GM12878 (cell line): ENCODE measurements around the gene UNC93A. TPM values are rescaled to one million over a fixed set of nuclear protein-coding genes. Genes with fewer than 3 reads are reported as not detected.

Experiments
- ATAC-seq: fragments of 200-7000 bp; cut with Tn5 transposase; 3 replicates; pipeline ENCODE4 v1.9.1; 2020; ENCODE audit warnings: mild to moderate bottlenecking, moderate library complexity
- BruUV-seq: library from RNA; stranded (reverse); fragments of 400-500 nt; replicated peaks from 2 replicates; lab custom pipeline; 2021; lab: Mats Ljungman, UMichigan
- CTCF ChIA-PET: fragments of 300-600 bp; sonication (Branson Sonifier 250); formaldehyde crosslinking; extraction: SDS; loops from one replicate; lab custom pipeline; 2021; ENCODE audit warnings: inconsistent platforms; lab: Yijun Ruan, JAX
- POLR2A ChIA-PET: fragments of 350-600 bp; formaldehyde crosslinking; extraction: SDS; loops from one replicate; lab custom pipeline; 2021; ENCODE audit warnings: inconsistent platforms; lab: Charles Lee
- RAD21 ChIA-PET: fragments of 300-600 bp; sonication (Branson Sonifier 250); formaldehyde crosslinking; loops from one replicate; lab custom pipeline; 2023; ENCODE audit warnings: antibody characterized with exemption; ENCODE audit not compliant: unreplicated experiment; lab: Charles Lee
- SMC1A ChIA-PET: fragments of 300-600 bp; sonication (Branson Sonifier 250); formaldehyde crosslinking; loops from one replicate; lab custom pipeline; 2023; ENCODE audit not compliant: unreplicated experiment, uncharacterized antibody; lab: Charles Lee
- DNase-seq: peaks from one replicate; pipeline ENCODE4 v3.0.0-alpha.2; 2011; ENCODE audit warnings: low read depth, low spot score
- FAIRE-seq: peaks from 3 replicates; lab custom pipeline; 2011; peaks lifted over from hg19 to GRCh38; lab: Jason Lieb, UNC
- H2AFZ ChIP-seq: 2 replicates; pipeline ENCODE4 v1.6.0; 2011; ENCODE audit warnings: low read depth, low read length, control low read depth; ENCODE audit not compliant: control insufficient read depth
- H3K27ac ChIP-seq: 2 replicates; pipeline ENCODE4 v1.5.1; 2011; ENCODE audit warnings: control low read depth; ENCODE audit not compliant: control insufficient read depth, insufficient read depth
- H3K27me3 ChIP-seq, 2 experiments: replicated peaks in 1 of 2; 2 replicates each; pipeline versions ENCODE4 v1.6.0 to v1.6.1; 2011; ENCODE audit warnings: low read length in 1 of 2; ENCODE audit not compliant: control insufficient read depth in 2 of 2, insufficient read depth in 2 of 2
- H3K36me3 ChIP-seq, 2 experiments: 2 replicates each; pipeline ENCODE4 v1.5.1; 2011; ENCODE audit warnings: low read length in 1 of 2; ENCODE audit not compliant: control insufficient read depth in 2 of 2, insufficient read depth in 2 of 2
- H3K4me1 ChIP-seq: 2 replicates; pipeline ENCODE4 v1.6.1; 2011; ENCODE audit warnings: mild to moderate bottlenecking, low read length, moderate library complexity, mixed read lengths; ENCODE audit not compliant: control insufficient read depth, insufficient read depth
- H3K4me2 ChIP-seq: 2 replicates; pipeline ENCODE4 v1.6.0; 2011; ENCODE audit warnings: control low read depth; ENCODE audit not compliant: control insufficient read depth, insufficient read depth
- H3K4me3 ChIP-seq: fragments of 200-600 bp; sonication (generic); 2 replicates; pipeline ENCODE4 v1.5.1; 2016
- H3K79me2 ChIP-seq: 2 replicates; pipeline ENCODE4 v1.6.0; 2011; ENCODE audit warnings: low read length; ENCODE audit not compliant: control insufficient read depth, insufficient read depth
- H3K9ac ChIP-seq: 2 replicates; pipeline ENCODE4 v1.8.0; 2011; ENCODE audit warnings: low read length, control low read depth, mixed read lengths; ENCODE audit not compliant: control insufficient read depth, insufficient read depth
- H3K9me3 ChIP-seq: replicated peaks from 3 replicates; pipeline ENCODE4 v1.5.1; 2011; ENCODE audit warnings: mild to moderate bottlenecking, low read length; ENCODE audit not compliant: control insufficient read depth, insufficient read depth
- H4K20me1 ChIP-seq: 2 replicates; pipeline ENCODE4 v1.6.0; 2011; ENCODE audit not compliant: control insufficient read depth, insufficient read depth
- ATF3 ChIP-seq: IDR thresholded peaks from 2 replicates; pipeline ENCODE4 v1.6.1; 2011; ENCODE audit warnings: low read depth, mild to moderate bottlenecking, low read length, moderate library complexity, borderline replicate concordance; ENCODE audit errors: extremely low read depth
- CBFB ChIP-seq: IDR thresholded peaks from 2 replicates; pipeline ENCODE4 v1.6.1; 2016; ENCODE audit warnings: antibody characterized with exemption, low read depth
- E2F4 ChIP-seq: IDR thresholded peaks from 2 replicates; pipeline ENCODE4 v1.6.1; 2012; ENCODE audit warnings: low read depth, low read length, improper control_type of control experiment
- EGR1 ChIP-seq, 2 experiments: IDR thresholded peaks; 1 replicate in 1 of 2; 2 replicates in 1 of 2; pipeline ENCODE4 v1.6.1; 2011 to 2012; ENCODE audit warnings: low read depth in 2 of 2, low read length in 2 of 2, borderline replicate concordance in 1 of 2, mild to moderate bottlenecking in 1 of 2, moderate library complexity in 1 of 2
- GATAD2B ChIP-seq: fragments of 450-650 bp; conservative IDR thresholded peaks from 2 replicates; pipeline ENCODE4 v1.6.1; 2017; ENCODE audit warnings: low read depth, mild to moderate bottlenecking, moderate library complexity
- HDAC6 ChIP-seq: fragments of 200-600 bp; sonication (generic); IDR thresholded peaks from one replicate; pipeline ENCODE4 v1.8.0; 2017; ENCODE audit warnings: antibody characterized with exemption; ENCODE audit not compliant: unreplicated experiment
- LARP7 ChIP-seq: fragments of 450-650 bp; IDR thresholded peaks from 2 replicates; pipeline ENCODE4 v1.6.1; 2017; ENCODE audit warnings: mild to moderate bottlenecking
- MAX ChIP-seq: IDR thresholded peaks from 2 replicates; pipeline ENCODE4 v1.6.1; 2012; ENCODE audit warnings: low read depth, low read length, improper control_type of control experiment
- NR2C2 ChIP-seq: IDR thresholded peaks from 2 replicates; pipeline ENCODE4 v1.6.1; 2011; ENCODE audit warnings: borderline replicate concordance, low read depth; ENCODE audit not compliant: control insufficient read depth, insufficient read length
- NRF1 ChIP-seq: conservative IDR thresholded peaks from 2 replicates; pipeline ENCODE4 v1.6.1; 2011; ENCODE audit warnings: mild to moderate bottlenecking, low read depth, low read length, improper control_type of control experiment
- PML ChIP-seq: IDR thresholded peaks from 2 replicates; pipeline ENCODE4 v1.6.1; 2012; ENCODE audit warnings: low read length, inconsistent platforms
- POLR2AphosphoS5 ChIP-seq: IDR thresholded peaks from 2 replicates; pipeline ENCODE4 v1.6.1; 2011; ENCODE audit warnings: mild to moderate bottlenecking, low read length, inconsistent platforms
- RB1 ChIP-seq: fragments of 450-650 bp; formaldehyde crosslinking; IDR thresholded peaks from 2 replicates; pipeline ENCODE4 v1.6.1; 2017; ENCODE audit warnings: mild to moderate bottlenecking, borderline replicate concordance
- RBBP5 ChIP-seq: fragments of 200-600 bp; sonication (generic); conservative IDR thresholded peaks from 2 replicates; pipeline ENCODE4 v1.6.1; 2016
- RELB ChIP-seq: fragments of 450-650 bp; IDR thresholded peaks from 2 replicates; pipeline ENCODE4 v1.6.1; 2017; ENCODE audit warnings: low read depth, mild to moderate bottlenecking, moderate library complexity
- SMAD5 ChIP-seq: IDR thresholded peaks from 2 replicates; pipeline ENCODE4 v1.6.1; 2016; ENCODE audit warnings: antibody characterized with exemption, low read depth
- STAT1 ChIP-seq: fragments of 450-650 bp; conservative IDR thresholded peaks from 2 replicates; pipeline ENCODE4 v1.6.1; 2014; ENCODE audit warnings: antibody characterized with exemption, mild to moderate bottlenecking
- USF1 ChIP-seq: IDR thresholded peaks from 2 replicates; pipeline ENCODE4 v1.6.1; 2011; ENCODE audit warnings: borderline replicate concordance, low read depth, mild to moderate bottlenecking, moderate library complexity, mixed read lengths, low read length; ENCODE audit not compliant: insufficient read depth; ENCODE audit errors: extremely low read length
- ZNF24 ChIP-seq: fragments of 450-650 bp; IDR thresholded peaks from 2 replicates; pipeline ENCODE4 v1.6.1; 2017; ENCODE audit warnings: antibody characterized with exemption, mild to moderate bottlenecking
- ZNF622 ChIP-seq: fragments of 450-650 bp; IDR thresholded peaks from 2 replicates; pipeline ENCODE4 v1.6.1; 2017; ENCODE audit warnings: mild to moderate bottlenecking, inconsistent platforms
- WGBS: methylation state at CpG from one replicate; pipeline ENCODE4 v1.1.6; 2016; ENCODE audit warnings: low lambda C conversion rate; ENCODE audit not compliant: insufficient replicate concordance, insufficient coverage; ENCODE audit errors: missing lambda C conversion rate; 5-methylcytosine and 5-hydroxymethylcytosine counted together
- in situ Hi-C: fragments of 300-500 bp; cut with MboI; formaldehyde crosslinking; loops from 9 replicates; pipeline ENCODE4 v1.14.3; 2018; ENCODE audit warnings: mixed read lengths
- intact Hi-C: fragments of 100-400 bp; cut with micrococcal nuclease; formaldehyde crosslinking; loops from one replicate; pipeline ENCODE4 v1.14.2; 2022; ENCODE audit not compliant: unreplicated experiment
- polyA plus RNA-seq, 11 experiments: library from polyadenylated mRNA; depleted of rRNA in 4 of 11; unstranded in 6 of 11; stranded (reverse) in 5 of 11; fragments of >200 nt; fragmentation: Nextera tagmentation in 4 of 11; fragmentation: Illumina TruSeq in 1 of 11; extraction: Ambion mirVana in 4 of 11; extraction: Trizol in 1 of 11; gene quantifications; 1 replicate in 1 of 11; 2 replicates in 10 of 11; pipeline versions ENCODE4 v1.2.1 to v1.2.3, GENCODE V29; 2011 to 2016; ENCODE audit warnings: inconsistent platforms in 2 of 11, missing spikeins in 2 of 11, low read depth in 1 of 11
- total RNA-seq, 4 experiments: library from RNA; depleted of rRNA in 3 of 4; stranded (reverse); fragments of >200 nt in 3 of 4; fragmentation: Illumina TruSeq in 1 of 4; extraction: Trizol in 1 of 4; gene quantifications; 2 replicates each; pipeline versions ENCODE4 v1.2.1 to v1.2.3, GENCODE V29; 2013 to 2021

Gene UNC93A
- total and polyA plus RNA-seq, 10 of the 15 experiments (the other 5 are each of a cell fraction or from before 2014, with no cell fraction given): 0.37 TPM; not detected in 9

- H3K9ac ChIP-seq: no peak overlapping the region
- no peak overlapping the region for H3K4me2 ChIP-seq
- intact Hi-C loops (no loop called here), in situ Hi-C loops (no loop called here)
- CTCF ChIA-PET: interaction anchor here (1.2 kb wide), 1 partner anchor 14 kb away, joined by 3 read pairs; no protein-coding TSS in a partner anchor
- WGBS: 56% methylated on average over 26 of the region's 26 CpGs
- H3K4me3 ChIP-seq: no peak overlapping the region
- H3K9me3 ChIP-seq: no peaks in the 10 kb centered on the region
- H3K27ac ChIP-seq: no peak overlapping the region
- SMC1A ChIA-PET: no interaction called here
- H3K27me3 ChIP-seq: no peaks in the 10 kb centered on the region; a peak in 2 of 4 replicates
- H3K79me2 ChIP-seq: no peaks in the 10 kb centered on the region
- FAIRE-seq (no peak), DNase-seq (no peak), ATAC-seq (no peak)
- no peak overlapping the region for H2AFZ ChIP-seq
- H4K20me1 ChIP-seq: no peaks in the 10 kb centered on the region
- TF ChIP-seq CBFB (no peak), HDAC6 (no peak), NR2C2 (no peak), ZNF622 (no peak), MAX (no peak), E2F4 (no peak), ATF3 (no peak), EGR1 (IDR thresholded peaks at IDR 0.05; ENCODE audit: borderline replicate concordance in 1 of 2, low read depth in 2 of 2, low read length in 2 of 2) (no peak), STAT1 (no peak), LARP7 (no peak), USF1 (no peak), NRF1 (no peak), ZNF24 (no peak), POLR2AphosphoS5 (no peak), SMAD5 (no peak), RB1 (no peak), RBBP5 (no peak), GATAD2B (no peak), PML (no peak), RELB (no peak)
- H3K36me3 ChIP-seq: no peaks in the 10 kb centered on the region
- POLR2A ChIA-PET: no interaction called here
- RAD21 ChIA-PET: no interaction called here
- no TSS peak for BruUV-seq
- H3K4me1 ChIP-seq: no peaks in the 10 kb centered on the region
These were observed 20.4 kb upstream of the UNC93A start for GRCh38 chr6:167270499-167271311.
